HCT116 (cell line): Measurements from ENCODE around the gene TMEM242. TPM values are rescaled to one million over a fixed set of nuclear protein-coding genes. Genes with fewer than 3 reads are reported as not detected.

Experiments used
- ATAC-seq: fragments of 200-7000 bp; cut with Tn5 transposase; 2 replicates; pipeline ENCODE4 v1.9.1; 2020; ENCODE audit warnings: mild to moderate bottlenecking, moderate library complexity
- BruUV-seq: library from RNA; stranded (reverse); fragments of 400-500 nt; replicated peaks from 2 replicates; lab custom pipeline; 2021; lab: Mats Ljungman, UMichigan
- CTCF ChIA-PET: fragments of 300-600 bp; sonication (Branson Sonifier 250); formaldehyde crosslinking; loops from one replicate; lab custom pipeline; 2021; ENCODE audit warnings: antibody characterized with exemption; lab: Charles Lee
- POLR2A ChIA-PET: fragments of 300-600, 350-600 bp; sonication (Branson Sonifier 250); formaldehyde crosslinking; loops from one replicate; lab custom pipeline; 2021; ENCODE audit warnings: antibody characterized with exemption; lab: Charles Lee
- RAD21 ChIA-PET, 2 experiments: fragments of 300-600 bp; sonication (Branson Sonifier 250); formaldehyde crosslinking; loops; one replicate each; lab custom pipeline; 2023; ENCODE audit warnings: low total read pairs in 2 of 2; ENCODE audit not compliant: uncharacterized antibody in 2 of 2, unreplicated experiment in 2 of 2, low non-redundant PET in 1 of 2; lab: Charles Lee
- DNase-seq: peaks from one replicate; pipeline ENCODE4 v3.0.0-alpha.2; 2010; ENCODE audit warnings: low read depth, low spot score
- H2AFZ ChIP-seq: fragments of 200-600 bp; shearing (Covaris generic), sonication (generic); 2 replicates; pipeline ENCODE4 v1.6.1; 2017; ENCODE audit warnings: low read depth, mixed run types, mixed read lengths, antibody characterized with exemption, low read length; ENCODE audit not compliant: poor library complexity, severe bottlenecking
- H3K27ac ChIP-seq: 2 replicates; pipeline ENCODE4 v1.5.1; 2012; ENCODE audit warnings: low read depth, low read length
- H3K27me3 ChIP-seq: fragments of 200-600 bp; sonication (generic); 2 replicates; pipeline ENCODE4 v1.6.1; 2016; ENCODE audit warnings: mixed run types, low read length, mixed read lengths; ENCODE audit not compliant: insufficient read depth
- H3K36me3 ChIP-seq, 2 experiments: fragments of 200-500 bp in 1 of 2; fragments of 200-600 bp in 1 of 2; sonication (Bioruptor generic) in 1 of 2; sonication (generic) in 1 of 2; 2 replicates each; pipeline versions ENCODE4 v1.5.1 to v1.6.1; 2014 to 2016; ENCODE audit warnings: low read length in 2 of 2, inconsistent platforms in 1 of 2, mixed read lengths in 1 of 2, mixed run types in 1 of 2; ENCODE audit not compliant: insufficient read depth in 2 of 2, control insufficient read depth in 1 of 2
- H3K4me1 ChIP-seq, 2 experiments: fragments of 200-600 bp in 1 of 2; sonication (generic) in 1 of 2; 2 replicates each; pipeline versions ENCODE4 v1.5.1 to v1.6.1; 2012 to 2017; ENCODE audit warnings: low read length in 2 of 2, inconsistent platforms in 1 of 2, mild to moderate bottlenecking in 1 of 2, mixed read lengths in 1 of 2, mixed run types in 1 of 2, moderate library complexity in 1 of 2; ENCODE audit not compliant: insufficient read depth in 2 of 2, control insufficient read depth in 1 of 2
- H3K4me2 ChIP-seq: fragments of 200-600 bp; sonication (generic); 2 replicates; pipeline ENCODE4 v1.6.1; 2017; ENCODE audit warnings: mixed run types, low read length, mixed read lengths
- H3K4me3 ChIP-seq, 2 experiments: fragments of 200-600 bp in 1 of 2; sonication (generic) in 1 of 2; replicated peaks in 1 of 2; 2 replicates each; pipeline ENCODE4 v1.5.1; 2011 to 2016; ENCODE audit warnings: low read length in 2 of 2, control low read depth in 1 of 2, low read depth in 1 of 2, mild to moderate bottlenecking in 1 of 2, mixed read lengths in 1 of 2, mixed run types in 1 of 2
- H3K79me2 ChIP-seq: fragments of 200-600 bp; sonication (generic); 2 replicates; pipeline ENCODE4 v1.6.1; 2017; ENCODE audit warnings: mild to moderate bottlenecking, mixed run types, low read length, moderate library complexity, mixed read lengths; ENCODE audit not compliant: insufficient read depth
- H3K9ac ChIP-seq: fragments of 200-600 bp; sonication (generic); 2 replicates; pipeline ENCODE4 v1.6.1; 2016; ENCODE audit warnings: low read length, mixed read lengths
- H3K9me2 ChIP-seq: fragments of 200-600 bp; sonication (generic), shearing (Covaris generic); 2 replicates; pipeline ENCODE4 v1.6.1; 2017; ENCODE audit warnings: mixed run types, mild to moderate bottlenecking, moderate library complexity; ENCODE audit not compliant: insufficient read depth
- H3K9me3 ChIP-seq, 2 experiments: fragments of 200-500 bp in 1 of 2; fragments of 200-600 bp in 1 of 2; sonication (Bioruptor generic) in 1 of 2; sonication (generic) in 1 of 2; 2 replicates each; pipeline ENCODE4 v1.6.1; 2014 to 2017; ENCODE audit warnings: low read length in 2 of 2, mixed read lengths in 2 of 2, inconsistent platforms in 1 of 2, low read depth in 1 of 2, mild to moderate bottlenecking in 1 of 2, mixed run types in 1 of 2, moderate library complexity in 1 of 2; ENCODE audit not compliant: control insufficient read depth in 1 of 2, insufficient read depth in 1 of 2
- H4K20me1 ChIP-seq: fragments of 200-600 bp; sonication (generic), shearing (Covaris generic); 2 replicates; pipeline ENCODE4 v1.6.1; 2017; ENCODE audit warnings: mixed run types, mild to moderate bottlenecking, moderate library complexity; ENCODE audit not compliant: insufficient read depth
- CBX3 ChIP-seq: IDR thresholded peaks from 2 replicates; pipeline ENCODE4 v1.6.1; 2012; ENCODE audit warnings: low read depth
- CEBPB ChIP-seq: IDR thresholded peaks from 2 replicates; pipeline ENCODE4 v1.6.1; 2012; ENCODE audit warnings: low read depth
- EZH2phosphoT487 ChIP-seq: fragments of 200-600 bp; IDR thresholded peaks from 2 replicates; pipeline ENCODE4 v1.6.1; 2018; ENCODE audit warnings: antibody characterized with exemption, borderline replicate concordance
- FOSL1 ChIP-seq: IDR thresholded peaks from 2 replicates; pipeline ENCODE4 v1.6.1; 2012; ENCODE audit warnings: low read depth
- JUND ChIP-seq: IDR thresholded peaks from 2 replicates; pipeline ENCODE4 v1.6.1; 2012
- REST ChIP-seq: IDR thresholded peaks from 2 replicates; pipeline ENCODE4 v1.6.1; 2012; ENCODE audit warnings: low read depth
- SIN3A ChIP-seq: IDR thresholded peaks from 2 replicates; pipeline ENCODE4 v1.6.1; 2012; ENCODE audit warnings: low read depth
- YY1 ChIP-seq: IDR thresholded peaks from 2 replicates; pipeline ENCODE4 v1.6.1; 2011; ENCODE audit warnings: low read length, low read depth, moderate library complexity, mild to moderate bottlenecking; ENCODE audit not compliant: insufficient replicate concordance; ENCODE audit errors: extremely low read depth
- ZBTB33 ChIP-seq: IDR thresholded peaks from 2 replicates; pipeline ENCODE4 v1.6.1; 2011; ENCODE audit warnings: mild to moderate bottlenecking, low read length, moderate library complexity; ENCODE audit not compliant: insufficient replicate concordance; ENCODE audit errors: extremely low read depth
- intact Hi-C: fragments of 100-400 bp; cut with micrococcal nuclease; formaldehyde crosslinking; loops from 2 replicates; pipeline ENCODE4 v1.10.0; 2022
- total RNA-seq: library from RNA; stranded (reverse); gene quantifications from one replicate; pipeline ENCODE4 v1.2.1, GENCODE V29; 2021; ENCODE audit not compliant: unreplicated experiment

Gene TMEM242
- total RNA-seq, 1 experiment from 2014 or later = 11.6 TPM

GRCh38 chr6:157266274-157267101, 56.8 kb downstream of the TMEM242 start:
- Histone ChIP-seq H4K20me1 (no peaks in the 10 kb centered on the region), H3K4me1 (no peaks in the 10 kb centered on the region), H3K27me3 (no peaks in the 10 kb centered on the region), H3K79me2 (no peaks in the 10 kb centered on the region), H3K9me3 (no peaks in the 10 kb centered on the region; a peak in 1 of 4 replicates), H3K9ac (no peak overlapping the region), H3K36me3 (no peaks in the 10 kb centered on the region), H3K27ac (no peak overlapping the region), H3K9me2 (no peaks in the 10 kb centered on the region), H3K4me3 (no peak overlapping the region), H3K4me2 (no peak overlapping the region), H2AFZ (no peak overlapping the region)
- no peak for TF ChIP-seq FOSL1
- TF ChIP-seq SIN3A = no peak
- no peak for TF ChIP-seq REST
- TF ChIP-seq CBX3 = no peak
- TF ChIP-seq EZH2phosphoT487 = no peak
- no peak for TF ChIP-seq ZBTB33
- no peak for TF ChIP-seq YY1
- no peak for TF ChIP-seq JUND
- TF ChIP-seq CEBPB = no peak
- ATAC-seq (no peak), DNase-seq (no peak)
- CTCF ChIA-PET = no interaction called here
- BruUV-seq = no TSS peak
- intact Hi-C loops = no loop called here
- RAD21 ChIA-PET = no interaction called here
- POLR2A ChIA-PET = no interaction called here
